ENCODE results near the gene P2RX3. TPM values are rescaled to one million over a fixed set of nuclear protein-coding genes. Genes with fewer than 3 reads are reported as not detected.

P2RX3 gene
- total and polyA plus RNA-seq, 2 of the 8 experiments (the other 6 are each of a cell fraction or from before 2014, with no cell fraction given): 0.45 to 0.47 TPM

DNA sequence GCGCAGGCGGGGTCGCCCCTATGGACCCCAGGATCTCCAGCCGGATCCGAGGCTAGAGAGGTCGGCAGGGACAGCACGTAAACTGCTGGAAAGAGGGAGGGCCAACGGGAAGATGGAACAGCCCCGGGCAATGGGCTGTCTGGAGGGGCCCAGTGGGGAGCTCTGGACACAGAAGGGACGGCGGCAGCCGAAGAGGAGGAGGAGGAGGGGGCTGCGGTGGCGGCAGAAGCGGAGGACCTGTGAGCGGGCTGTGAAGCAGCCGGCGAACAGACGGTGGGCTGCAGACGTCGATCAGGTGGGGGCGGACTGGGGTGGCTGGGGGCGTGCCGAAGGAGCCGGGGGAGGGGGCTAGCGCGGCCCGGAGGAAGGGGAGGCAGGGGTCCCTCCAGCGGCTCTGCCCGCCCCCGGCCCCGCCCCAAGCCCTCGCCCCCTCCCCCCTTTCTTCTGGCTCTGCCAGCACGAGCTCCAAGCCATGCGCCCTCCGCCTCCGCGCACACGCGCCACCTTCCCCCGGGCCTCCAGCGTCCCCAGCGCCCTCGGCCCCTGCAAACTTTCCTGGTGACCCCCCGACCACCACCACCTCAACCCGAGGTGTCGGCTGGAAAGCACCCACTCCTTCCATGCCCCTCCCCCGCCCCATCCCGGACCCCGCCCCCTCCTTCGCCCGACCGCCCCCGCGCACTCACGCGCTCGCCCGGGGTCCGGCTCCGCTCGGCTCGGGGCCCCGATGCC, 13.8 kb upstream of the P2RX3 start (continued):
- TF ChIP-seq CHD7 (IDR thresholded peaks at IDR 0.05; ENCODE audit: insufficient replicate concordance, low read length) (no peak), TAF1 (IDR thresholded peaks at IDR 0.05; ENCODE audit: low read depth, low read length) (no peak; the same call in 1 of the 2 replicates), RBBP5 (IDR thresholded peaks at IDR 0.05; ENCODE audit: borderline replicate concordance, low read depth, low read length) (no peak), SIX5 (IDR thresholded peaks at IDR 0.05; ENCODE audit: low read depth, low read length) (no peak), SP2 (IDR thresholded peaks at IDR 0.05; ENCODE audit: low read length) (no peak), POLR2AphosphoS5 (IDR thresholded peaks at IDR 0.05; ENCODE audit: low read depth, low read length) (peak; percentile 78), PHF8 (conservative IDR thresholded peaks at IDR 0.05; ENCODE audit: low read depth, low read length) (peak; percentile 35), RFX5 (IDR thresholded peaks at IDR 0.05; ENCODE audit: borderline replicate concordance, low read depth, low read length) (no peak), E2F6 (IDR thresholded peaks at IDR 0.05) (no peak), SP4 (IDR thresholded peaks at IDR 0.05; ENCODE audit: low read length) (no peak)

Data from H1 (cell line).